ENCODE results near the gene KRT33A.

The KRT33A gene

DNA sequence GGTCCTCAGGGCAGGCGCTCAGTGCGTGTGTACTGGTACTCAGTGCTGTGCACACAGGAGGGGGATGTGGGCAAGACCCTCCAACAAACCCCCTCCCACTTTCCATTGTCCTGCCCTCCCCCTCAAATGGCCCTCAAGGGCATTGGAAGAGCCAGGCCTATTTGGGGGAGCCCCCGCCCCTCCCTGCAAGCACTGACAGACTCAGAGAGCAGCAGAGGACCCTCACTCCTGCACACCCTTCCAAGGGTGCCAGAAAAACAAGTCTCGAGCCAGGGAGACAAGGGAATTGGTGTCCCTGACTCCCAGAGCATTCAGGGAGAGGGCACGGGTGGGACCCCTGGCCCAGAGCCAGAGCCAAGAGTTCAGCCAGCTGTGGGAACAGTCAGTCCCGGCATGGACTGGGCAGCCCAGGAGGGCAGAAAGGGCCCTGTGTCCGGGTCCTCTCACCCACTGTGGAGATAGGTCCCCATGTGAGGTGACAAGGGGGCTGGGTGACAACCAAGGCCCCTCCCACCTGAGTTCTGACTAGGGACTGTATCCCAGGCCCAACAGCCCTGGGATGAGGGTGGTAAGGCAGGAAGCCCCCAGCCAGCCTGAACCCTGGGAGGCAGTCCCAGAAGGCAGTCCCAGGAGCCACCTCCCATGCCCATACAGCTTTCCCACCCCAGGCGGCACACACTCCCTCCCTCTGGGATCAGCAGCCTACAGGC, 23.1 kb downstream of the KRT33A start:
- no peak for DNase-seq

DNA sequence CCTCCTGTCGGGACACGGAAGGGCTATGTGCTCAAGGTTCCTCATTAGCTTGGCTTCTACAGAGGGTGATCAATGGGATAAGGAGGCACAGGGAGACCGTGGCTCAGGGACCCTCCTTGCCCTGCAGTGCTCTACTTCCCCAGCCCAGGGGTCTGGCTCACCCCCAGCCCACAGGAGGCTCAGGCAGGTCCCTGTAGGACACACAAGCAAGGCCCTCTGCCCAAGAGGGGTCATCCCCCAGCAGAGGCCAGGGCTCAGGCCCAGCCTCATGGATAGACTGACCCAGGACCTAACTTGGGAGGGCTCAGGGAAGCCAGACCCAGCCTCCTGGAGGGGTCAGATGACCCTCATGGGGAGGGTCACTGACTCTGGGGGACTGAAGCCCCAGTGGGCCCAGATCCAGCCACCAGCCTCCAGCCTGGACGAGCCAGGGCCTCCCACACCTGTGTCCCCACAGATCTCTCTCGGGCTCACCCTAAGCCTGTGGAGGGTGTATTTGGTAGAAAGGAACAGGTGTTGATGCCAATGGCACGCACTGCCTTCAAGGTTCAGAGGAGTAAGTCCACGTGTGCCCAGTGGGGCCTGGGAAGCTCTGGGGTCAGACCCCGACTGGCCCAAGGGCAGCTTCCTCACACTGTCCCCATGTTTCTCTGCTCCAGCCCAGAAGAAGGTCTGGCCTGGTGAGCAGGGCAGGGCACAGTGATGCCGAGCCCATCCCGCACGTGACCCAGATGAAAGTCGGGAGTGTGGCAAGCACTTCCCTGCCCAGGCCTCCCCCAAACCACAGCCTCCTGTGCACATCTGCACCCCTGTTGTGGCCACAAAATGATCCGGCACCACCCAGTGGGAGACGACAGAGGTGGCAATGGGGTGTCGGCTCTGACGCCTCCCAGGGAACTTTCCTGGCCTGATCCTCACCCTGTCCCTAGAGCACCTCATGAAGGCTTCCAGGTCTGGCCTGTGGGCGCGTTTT, 24.2 kb downstream of the KRT33A start:
- DNase-seq = peak; percentile 64

DNA sequence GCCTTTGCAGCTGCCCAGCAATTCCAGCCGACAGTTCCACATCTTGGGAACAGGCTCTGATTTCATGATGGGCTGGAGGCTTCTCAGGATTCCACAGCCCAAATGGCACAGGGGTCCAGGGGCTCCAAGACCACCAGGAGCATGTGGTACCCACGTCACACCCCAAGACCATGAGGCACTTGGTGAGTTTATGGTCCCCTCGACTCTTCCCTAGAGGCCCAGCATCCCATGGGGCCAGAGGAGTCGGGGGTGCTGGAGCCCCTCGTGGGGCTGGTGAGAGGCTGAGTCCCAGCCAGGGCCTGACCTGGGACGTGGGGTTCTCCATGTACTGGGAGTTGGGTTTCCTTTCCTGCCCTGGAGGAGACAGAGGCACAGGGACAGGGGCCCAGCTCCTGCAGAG, 25.0 kb downstream of the KRT33A start:
- DNase-seq = no peak

DNA sequence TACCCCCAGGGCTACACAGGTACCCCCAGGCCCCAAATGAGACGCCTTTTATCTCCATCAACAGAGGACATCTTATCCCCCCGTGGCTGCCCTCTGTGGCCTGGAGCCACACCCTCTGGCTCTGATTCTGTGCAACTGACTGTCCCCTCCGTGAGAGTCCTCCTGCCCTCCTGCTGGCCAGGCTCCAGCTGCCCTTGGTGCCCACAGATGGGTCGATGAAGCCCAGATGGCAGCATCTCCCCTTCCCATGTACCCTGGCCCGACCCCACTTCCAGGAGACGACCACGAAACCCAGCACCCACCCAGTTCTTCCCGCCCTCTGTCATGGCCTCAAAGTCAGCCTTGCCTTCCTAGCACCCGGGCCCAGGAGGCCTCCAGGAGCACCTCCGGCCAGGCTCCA, 25.5 kb downstream of the KRT33A start:
- no peak for DNase-seq

DNA sequence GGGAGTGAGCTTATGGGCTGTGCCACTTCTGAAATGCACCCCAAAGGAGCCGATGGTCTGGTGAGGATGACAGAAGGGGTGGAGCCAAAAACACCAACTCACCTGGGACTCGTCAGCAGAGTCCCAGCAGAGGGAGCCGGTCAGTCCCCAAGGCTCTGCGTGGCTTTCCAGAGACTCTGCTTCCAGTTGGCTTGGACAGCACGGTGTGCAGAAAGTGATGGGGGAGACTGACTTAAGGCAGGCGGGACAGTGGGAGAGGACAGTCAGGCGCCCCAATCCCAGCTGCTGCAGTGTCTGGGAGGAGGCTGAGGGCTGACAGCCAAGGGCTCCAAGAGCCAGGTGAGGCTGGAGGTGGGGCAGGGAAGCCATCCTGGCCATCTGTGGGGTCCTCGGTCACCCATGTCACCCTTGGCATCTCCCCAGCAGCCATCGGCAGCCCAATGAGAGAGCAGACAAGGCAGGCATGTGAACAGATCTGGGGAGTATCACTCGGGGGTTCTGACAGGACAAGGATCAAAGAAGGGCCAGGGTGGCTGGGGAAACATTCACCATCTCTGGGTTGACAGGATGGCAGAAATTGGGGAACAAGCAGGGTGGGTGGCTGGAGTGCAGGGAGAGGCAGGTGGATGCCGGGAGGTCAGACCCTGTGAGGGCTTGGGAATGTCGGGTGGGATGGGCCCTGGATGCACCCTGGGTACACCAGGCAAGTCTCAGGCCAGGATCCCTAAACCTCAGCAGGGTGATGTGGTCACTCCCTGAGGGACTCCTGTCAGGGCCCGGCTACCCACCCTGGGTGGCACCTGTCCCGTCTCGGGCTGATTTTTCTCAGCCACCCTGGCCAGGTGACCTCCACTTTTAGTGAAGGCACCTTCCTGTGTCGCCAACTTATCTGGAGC, 26.2 kb downstream of the KRT33A start:
- DNase-seq = no peak

DNA sequence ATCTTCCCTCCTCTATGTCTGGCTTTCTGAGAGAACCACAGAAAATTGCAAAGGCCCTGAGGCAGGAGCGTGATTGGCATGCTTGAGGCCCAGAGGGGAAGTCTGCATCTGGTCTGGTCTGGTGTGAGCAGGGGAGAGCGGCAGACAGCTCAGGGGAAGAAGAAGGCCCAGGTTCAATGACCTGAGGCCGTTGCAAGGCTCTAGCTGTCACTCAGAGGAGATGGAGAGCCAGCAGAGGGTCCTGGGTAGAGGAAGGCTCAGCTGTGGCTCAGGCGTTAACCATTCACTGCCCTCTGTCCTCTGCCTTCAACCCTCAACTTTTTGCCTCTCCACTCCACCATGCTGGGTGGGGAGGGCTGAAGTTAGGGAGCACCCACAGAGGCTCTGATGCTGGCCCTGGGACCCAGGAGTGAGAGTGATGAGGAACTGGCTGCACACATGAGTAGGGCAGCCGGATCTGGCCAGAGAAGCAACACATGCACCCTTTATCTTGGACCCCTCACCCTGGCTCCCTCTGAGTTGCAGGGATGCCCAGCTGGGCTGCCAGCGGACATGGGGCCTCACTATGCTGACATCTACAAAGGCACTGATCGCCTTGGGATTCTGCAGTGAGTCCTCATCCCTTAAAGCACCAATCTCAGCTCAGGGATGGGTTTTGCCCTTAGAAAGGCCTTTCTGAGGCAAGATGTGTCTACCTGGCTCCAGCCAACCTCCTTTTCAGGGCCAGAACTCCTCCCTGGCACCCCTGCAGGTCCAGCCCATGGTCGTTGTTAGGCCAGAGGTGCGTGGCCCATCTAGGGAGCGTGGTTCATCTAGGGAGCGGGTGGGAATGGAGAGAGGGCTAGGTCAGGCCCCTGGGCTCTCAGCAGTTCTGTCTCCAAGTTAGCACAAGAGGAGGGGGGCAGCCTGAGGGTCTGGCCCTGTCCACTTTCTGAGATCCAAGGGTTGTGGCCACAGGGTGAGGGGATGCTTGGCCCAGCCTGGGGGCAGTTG, 27.4 kb downstream of the KRT33A start:
- DNase-seq = no peak

DNA sequence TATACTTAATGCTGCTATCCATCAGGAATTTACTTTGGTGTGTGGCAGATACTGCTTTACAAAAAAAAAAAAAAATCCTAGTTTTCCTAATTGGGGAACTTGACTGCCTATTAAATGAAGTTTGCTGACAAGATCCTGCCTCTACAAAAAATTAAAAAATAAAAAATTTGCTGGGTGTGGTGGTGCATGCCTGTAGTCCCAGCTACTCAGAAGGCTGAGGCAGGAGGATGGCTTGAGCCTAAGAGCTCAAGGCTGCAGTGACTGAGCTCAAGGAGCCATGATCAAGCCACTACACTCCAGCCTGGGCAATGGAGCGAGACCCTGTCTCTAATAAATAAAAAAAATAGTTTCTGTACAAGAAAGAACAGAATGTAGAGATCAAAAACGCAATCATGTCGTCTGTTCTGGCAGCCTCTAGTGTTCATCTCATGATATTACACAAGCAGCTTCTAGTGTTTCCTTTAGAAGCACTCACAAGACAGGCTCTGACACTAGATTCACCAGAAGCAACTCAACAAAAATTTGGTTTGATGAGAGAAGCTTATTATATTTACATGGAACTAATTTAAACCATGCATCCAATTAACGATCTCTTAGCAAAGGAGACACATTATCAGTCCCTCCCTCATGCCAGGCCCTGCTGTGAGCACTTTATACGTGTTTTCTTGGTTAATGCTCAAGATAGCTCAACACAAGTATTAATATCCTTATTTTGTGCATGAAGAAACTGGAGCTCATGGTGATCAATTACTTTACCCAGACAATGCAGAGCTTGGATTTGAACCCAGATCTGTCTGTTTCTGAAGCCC, 28.3 kb downstream of the KRT33A start:
- no peak for DNase-seq

DNA sequence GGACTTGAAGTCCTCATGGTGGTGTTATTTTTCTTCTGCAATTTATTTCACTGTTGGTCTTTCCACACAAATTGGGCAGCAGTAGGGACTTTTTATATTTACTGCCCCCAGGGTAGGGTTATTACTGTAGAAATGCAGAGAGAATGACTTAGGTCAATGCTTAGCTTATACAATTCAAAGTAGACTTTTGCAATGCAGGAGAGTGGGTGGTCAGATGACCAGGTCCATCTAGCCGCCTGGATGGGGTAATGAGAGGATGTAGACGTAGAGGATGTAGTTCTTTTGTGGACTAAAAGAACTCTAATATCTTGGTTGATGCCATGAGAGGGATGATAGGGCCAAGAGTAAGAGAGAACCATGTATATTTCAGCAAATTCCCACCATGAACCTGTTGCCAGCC, 32.4 kb downstream of the KRT33A start:
- no peak for DNase-seq

DNA sequence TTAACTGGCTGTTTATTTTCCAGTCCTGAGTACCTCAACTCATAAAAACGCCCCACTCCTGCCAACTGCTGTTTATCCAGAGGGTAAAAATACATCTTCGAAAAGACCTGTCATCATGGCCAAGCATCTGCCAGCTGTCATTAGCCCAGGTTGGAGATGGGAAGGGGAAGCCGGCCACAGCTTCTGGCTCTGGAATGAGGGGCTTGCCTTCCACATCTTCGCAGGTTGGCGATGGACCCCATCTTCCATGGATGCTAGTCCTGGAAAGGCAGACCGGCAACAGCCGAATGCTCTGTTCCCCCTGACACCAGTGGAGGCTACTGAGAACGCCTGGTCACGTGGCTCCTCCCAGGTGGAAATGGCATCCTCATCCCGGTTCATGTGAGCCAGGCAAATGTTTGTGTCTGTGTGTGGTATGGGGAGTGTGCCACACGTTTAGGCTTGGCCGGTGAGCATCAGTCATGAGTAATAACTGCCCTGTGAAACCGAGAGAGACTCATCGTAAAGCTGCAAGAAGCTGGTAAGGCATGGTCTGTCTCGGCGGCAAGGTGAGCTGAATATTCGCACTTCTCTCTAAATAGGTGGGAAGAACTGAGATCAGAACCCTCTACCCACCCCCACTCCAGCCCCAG, 34.7 kb downstream of the KRT33A start:
- DNase-seq = no peak

DNA sequence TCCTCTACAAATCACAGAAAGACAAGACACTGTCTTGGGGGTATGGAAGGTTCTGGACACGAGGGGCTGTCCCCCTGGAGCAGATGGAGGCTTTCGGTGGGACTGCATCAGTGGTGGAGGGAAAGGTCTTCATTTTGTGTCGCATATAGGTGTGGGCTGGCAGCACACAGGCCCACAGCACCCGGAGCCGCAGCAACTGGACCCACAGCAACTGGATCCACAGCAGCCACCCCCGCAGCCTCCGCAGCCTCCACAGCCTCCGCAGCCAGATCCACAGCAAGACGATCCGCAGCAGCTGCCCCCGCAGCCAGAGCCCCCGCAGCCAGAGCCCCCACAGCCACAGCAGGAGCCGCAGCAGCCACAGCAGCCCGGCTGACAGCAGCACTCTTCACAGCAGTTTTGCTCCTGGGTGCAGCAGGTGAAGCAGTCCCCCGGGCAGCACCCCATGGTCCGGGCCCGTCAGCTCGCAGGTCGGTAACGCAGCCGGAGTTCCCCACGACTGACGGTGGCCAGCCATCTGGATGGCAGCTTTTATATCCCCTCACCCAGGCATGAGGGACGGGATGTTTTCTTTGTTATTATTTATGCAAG, 35.3 kb downstream of the KRT33A start, which contains the start of gene KRTAP17-1:
Gene KRTAP17-1, minus strand, starts transcription at position 507 of the 591 bp plus-strand sequence. Its CDS starts 60 bp downstream, at position 447.
- DNase-seq = no peak

DNA sequence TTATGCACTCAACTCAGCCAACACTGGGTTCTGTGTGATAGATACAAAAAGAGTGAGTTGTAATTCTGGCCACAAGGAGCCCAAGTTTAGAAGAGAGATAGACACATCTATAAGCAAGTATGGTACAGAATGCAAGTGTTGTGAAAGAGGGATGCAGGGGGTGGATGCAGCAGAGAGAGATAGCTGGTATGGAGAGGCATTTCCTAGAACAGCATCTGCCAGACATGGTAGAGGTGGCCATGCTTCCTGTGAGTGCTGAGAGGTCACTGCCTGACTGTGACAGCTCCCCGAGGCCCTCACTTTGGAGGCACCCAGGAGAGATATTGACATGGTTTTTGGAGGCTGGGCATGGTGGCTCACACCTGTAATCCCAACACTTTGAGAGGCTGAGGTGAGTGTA, 39.5 kb downstream of the KRT33A start:
- DNase-seq = no peak

DNA sequence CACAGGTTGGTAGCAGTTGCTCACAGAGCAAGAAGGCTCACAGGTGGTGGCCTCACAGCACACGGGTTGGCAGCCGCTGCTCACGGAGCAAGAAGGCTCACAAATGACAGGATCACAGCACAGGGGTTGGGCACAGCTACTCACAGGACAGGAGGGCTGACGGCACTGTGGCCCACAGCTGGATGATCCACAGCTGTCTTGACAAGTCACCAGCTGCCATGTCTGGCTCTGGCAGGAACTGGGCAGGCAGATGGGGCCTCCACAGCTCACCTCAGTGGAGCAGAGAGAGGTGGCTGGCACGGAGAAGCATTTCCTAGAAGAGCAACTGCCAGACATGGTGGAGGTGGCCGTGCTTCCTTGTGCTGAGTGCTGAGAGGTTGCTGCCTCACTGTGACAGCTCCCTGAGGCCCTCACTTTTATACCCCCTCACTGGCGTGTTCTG, 41.7 kb downstream of the KRT33A start, which contains the start of gene KRTAP16-1:
Gene KRTAP16-1, minus strand, starts transcription at position 392 of the 442 bp plus-strand sequence. Its CDS starts 56 bp downstream, at position 336.
- DNase-seq = peak; percentile 77

DNA sequence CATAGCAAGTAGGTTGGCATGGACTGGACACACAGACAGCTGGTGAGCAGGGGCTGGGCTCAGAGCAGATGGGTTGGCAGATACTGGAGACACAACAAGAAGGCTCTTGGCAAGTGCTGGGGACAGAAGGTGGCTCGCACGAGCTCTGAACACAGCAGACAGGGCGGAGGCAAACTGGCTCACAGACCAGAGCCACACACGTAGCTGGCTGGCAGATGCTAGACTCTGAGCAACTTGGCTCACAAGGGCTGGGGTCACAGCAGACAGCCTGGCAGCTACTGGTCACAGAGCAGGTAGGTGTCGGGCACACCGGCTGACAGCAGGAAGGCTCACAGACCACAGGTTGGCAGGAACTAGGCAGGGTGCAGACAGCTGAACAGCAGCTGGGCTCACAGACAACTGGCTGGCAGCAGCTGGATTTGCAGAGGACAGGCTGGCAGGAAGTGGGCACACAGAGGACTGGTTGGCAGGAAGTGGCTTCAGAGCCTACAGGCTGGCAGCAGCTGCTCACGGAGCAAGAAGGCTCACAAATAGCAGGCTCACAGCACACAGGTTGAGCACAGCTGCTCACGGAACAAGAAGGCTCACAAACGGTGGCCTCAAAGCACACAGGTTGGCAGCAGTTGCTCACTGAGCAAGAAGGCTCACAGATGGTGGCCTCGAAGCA, 42.2 kb downstream of the KRT33A start:
- DNase-seq = peak; percentile 87

DNA sequence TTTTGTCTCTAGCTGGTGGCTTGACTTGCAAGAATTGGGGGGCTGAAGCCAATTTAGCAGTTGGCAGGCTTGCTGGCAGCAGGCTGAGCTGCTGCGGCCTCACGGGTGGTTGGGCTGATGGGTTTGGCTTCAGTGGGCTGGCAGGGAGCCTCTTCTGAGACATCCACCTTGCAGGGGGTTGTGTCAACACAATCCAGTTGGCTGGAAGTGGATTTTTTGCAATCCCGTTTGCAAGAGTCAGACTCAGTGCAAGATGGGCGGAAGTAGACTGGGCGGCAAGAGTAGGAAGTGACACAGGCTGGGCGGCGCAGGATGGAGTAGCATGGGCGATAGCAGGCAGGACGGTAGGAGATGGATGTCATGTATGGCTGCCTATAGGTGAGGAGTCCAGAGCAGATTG, 43.0 kb downstream of the KRT33A start:
- DNase-seq = no peak

DNA sequence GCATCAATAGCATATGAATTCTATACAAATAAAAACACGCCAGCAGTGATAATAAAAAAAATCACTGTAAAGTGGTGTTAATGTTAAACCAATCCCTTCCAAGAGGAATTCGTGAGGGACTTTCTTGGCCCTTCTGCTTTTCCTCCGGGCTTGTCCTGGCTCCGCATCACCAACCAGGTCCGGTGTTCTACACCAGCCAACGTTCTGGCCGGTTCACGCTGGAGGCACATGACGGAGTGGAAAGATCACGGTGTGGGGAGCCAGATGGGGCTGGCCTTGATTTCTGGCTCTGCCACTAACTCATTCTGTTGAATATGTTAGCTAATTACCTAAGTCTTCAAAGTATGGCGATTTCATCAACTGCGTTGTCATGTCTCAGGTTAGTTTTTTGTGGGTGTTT, 46.5 kb downstream of the KRT33A start:
- no peak for DNase-seq

DNA sequence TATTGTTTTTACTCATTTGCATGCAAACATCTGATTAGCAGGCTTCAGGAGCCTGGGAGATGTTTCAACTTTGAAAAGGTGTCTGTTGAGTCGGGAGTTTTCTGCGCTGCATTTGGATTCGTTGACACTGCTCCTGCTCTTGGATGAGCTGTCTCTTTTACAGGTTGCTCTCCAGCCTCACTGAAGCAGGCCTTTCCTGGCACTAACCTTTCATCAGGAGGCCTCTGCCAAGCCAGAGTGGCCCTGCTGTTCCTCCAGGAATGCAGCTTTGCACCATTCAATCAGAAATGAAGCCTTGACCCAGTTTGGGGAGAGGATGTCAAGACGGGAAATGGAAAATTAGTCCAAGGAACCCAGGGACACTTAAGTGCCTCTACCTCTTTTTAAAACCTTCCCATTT, 47.6 kb downstream of the KRT33A start:
- no peak for DNase-seq

DNA sequence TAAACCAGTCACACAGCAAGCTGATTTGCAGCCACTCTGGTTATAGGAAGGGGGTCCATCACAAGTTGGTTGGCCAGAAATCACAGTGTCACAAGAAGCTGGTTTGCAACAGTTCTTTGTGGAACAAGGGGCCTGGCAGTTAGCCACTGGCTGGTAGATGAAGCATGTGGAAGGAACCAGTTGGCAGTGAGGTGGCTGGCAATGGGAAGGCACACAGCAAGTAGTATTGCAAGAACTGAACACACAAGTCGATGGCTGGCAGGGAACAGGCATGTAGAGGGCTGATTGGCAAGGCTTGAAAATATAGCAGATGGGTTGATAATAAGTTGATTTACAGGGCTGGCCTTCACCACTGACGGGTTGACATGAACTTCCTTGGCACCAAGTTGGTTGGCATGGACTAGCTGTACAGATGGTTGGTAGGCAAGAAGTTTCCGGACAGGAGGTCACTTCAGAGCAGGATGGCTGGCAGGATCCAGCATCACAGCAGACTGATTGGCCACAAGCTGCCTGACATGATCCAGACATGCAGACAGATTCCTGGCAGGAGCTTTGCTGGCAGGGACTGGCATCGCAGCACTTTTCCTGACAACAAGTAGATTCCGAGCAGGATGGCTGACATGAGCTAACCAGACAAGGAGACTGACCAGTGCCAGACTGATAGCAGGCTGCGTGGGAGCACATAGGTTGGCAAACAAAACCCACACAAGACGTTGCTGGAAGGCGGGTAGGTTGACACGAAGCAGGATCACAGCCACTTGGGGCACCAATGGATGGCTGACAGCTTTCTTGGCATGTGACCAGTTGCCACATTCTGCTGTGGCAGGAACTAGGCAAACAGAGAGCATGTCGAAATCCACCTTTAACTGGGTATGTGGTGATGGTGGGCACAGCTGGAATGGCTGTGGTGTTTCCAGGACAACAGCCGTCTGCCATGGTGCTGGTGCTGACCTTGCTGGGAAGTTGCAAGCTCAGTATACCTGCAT, 48.4 kb downstream of the KRT33A start, which contains the start of gene KRTAP29-1:
Gene KRTAP29-1, minus strand, starts transcription at position 936 of the 986 bp plus-strand sequence. Its CDS starts 0 bp downstream, at position 936.
- DNase-seq = no peak

Measured in activated effector memory CD4-positive, alpha-beta T cell treated with anti-CD3 and anti-CD28 coated beads, Interleukin-2, amount 50 U/mL, for 16 hours (primary cell).